Thoracic aorta (tissue), 2 donors: Measurements from ENCODE around the gene GDPD2. TPM values are rescaled to one million over a fixed set of nuclear protein-coding genes. Genes with fewer than 3 reads are reported as not detected.

Experiments
- ATAC-seq: fragments of 150-250 bp; one replicate; pipeline ENCODE4 v1.8.0; 2017; ENCODE audit warnings: low read depth; ENCODE audit not compliant: insufficient number of reproducible peaks, low FRiP score
- DNase-seq: peaks from one replicate; pipeline ENCODE4 v3.0.0-alpha.2; 2020; ENCODE audit warnings: low spot score
- H3K27ac ChIP-seq, 2 donors: fragments of 200-600 bp; sonication (generic); 1 replicate in 1 of 2; 2 replicates in 1 of 2; pipeline ENCODE4 v1.5.1; 2016; ENCODE audit warnings: mild to moderate bottlenecking in 2 of 2, moderate library complexity in 2 of 2
- H3K27me3 ChIP-seq: fragments of 200-600 bp; sonication (generic); replicated peaks from 2 replicates; pipeline ENCODE4 v1.6.0; 2016; ENCODE audit warnings: mild to moderate bottlenecking; ENCODE audit not compliant: insufficient read depth
- H3K36me3 ChIP-seq: fragments of 200-600 bp; sonication (generic); one replicate; pipeline ENCODE4 v1.5.1; 2016
- H3K4me1 ChIP-seq, 2 donors: fragments of 200-600 bp; sonication (generic); 1 replicate in 1 of 2; 2 replicates in 1 of 2; pipeline versions ENCODE4 v1.5.1 to v1.6.0; 2016; ENCODE audit warnings: low read depth in 2 of 2, mild to moderate bottlenecking in 1 of 2; ENCODE audit not compliant: control insufficient read depth in 1 of 2
- H3K4me3 ChIP-seq: fragments of 200-600 bp; sonication (generic); 2 replicates; pipeline ENCODE4 v1.5.1; 2016; ENCODE audit warnings: mild to moderate bottlenecking
- H3K9me3 ChIP-seq: fragments of 200-600 bp; sonication (generic); 2 replicates; pipeline ENCODE4 v1.5.1; 2016
- total RNA-seq, 2 donors: library from RNA; depleted of rRNA; stranded (reverse); fragments of >200 nt; gene quantifications; one replicate each; pipeline versions ENCODE4 v1.1.0 to v1.2.3, GENCODE V29; 2016
- TF ChIP-seq, protein P1 (sequence below): fragments of 200-600 bp; sonication (generic); IDR thresholded peaks from one replicate; pipeline ENCODE4 v1.5.1; 2019; ENCODE audit warnings: antibody characterized with exemption

The GDPD2 gene
- total RNA-seq, 2 donors from 2014 or later, result not detected

DNA sequence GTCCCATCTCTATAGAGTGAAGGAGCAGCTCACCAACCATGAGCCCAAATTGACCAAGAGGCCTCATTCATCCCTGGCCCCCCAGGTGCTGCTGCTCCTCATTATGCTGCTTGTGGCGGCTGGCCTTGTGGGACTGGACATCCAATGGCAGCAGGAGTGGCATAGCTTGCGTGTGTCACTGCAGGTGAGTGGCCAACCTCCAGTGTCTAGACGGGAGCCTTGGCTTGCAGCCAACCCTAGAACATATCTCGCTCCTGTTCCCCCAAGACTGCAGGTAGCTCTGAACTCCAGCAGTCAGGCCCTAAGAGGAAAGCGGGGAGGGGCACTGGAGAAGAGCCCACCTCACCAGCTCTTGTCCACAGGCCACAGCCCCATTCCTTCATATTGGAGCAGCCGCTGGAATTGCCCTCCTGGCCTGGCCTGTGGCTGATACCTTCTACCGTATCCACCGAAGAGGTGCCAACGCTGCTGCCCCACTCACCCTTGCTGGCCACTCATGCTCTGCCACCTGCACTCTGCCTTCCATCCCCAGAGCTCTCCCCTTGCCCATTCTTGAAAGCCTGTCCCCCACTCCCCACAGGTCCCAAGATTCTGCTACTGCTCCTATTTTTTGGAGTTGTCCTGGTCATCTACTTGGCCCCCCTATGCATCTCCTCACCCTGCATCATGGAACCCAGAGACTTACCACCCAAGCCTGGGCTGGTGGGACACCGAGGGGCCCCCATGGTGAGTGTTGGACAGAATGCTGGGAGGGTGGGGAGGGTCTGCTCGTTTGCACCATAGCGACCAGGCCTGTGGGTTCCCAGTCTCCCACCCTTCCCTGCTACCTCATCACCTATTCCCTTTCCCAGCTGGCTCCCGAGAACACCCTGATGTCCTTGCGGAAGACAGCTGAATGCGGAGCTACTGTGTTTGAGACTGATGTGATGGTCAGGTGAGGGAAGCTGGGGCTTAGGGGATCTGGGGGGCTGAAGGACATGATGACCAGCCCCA, 3.5 kb downstream of the GDPD2 start:
- Histone ChIP-seq H3K4me1 (no peaks in the 10 kb centered on the region), H3K27me3 (no peaks in the 10 kb centered on the region), H3K27ac (no peak overlapping the region), H3K4me3 (no peak overlapping the region), H3K36me3 (no peaks in the 10 kb centered on the region), H3K9me3 (no peaks in the 10 kb centered on the region)
- ATAC-seq (no peak), DNase-seq (no peak)
- TF ChIP-seq, protein P1, sequence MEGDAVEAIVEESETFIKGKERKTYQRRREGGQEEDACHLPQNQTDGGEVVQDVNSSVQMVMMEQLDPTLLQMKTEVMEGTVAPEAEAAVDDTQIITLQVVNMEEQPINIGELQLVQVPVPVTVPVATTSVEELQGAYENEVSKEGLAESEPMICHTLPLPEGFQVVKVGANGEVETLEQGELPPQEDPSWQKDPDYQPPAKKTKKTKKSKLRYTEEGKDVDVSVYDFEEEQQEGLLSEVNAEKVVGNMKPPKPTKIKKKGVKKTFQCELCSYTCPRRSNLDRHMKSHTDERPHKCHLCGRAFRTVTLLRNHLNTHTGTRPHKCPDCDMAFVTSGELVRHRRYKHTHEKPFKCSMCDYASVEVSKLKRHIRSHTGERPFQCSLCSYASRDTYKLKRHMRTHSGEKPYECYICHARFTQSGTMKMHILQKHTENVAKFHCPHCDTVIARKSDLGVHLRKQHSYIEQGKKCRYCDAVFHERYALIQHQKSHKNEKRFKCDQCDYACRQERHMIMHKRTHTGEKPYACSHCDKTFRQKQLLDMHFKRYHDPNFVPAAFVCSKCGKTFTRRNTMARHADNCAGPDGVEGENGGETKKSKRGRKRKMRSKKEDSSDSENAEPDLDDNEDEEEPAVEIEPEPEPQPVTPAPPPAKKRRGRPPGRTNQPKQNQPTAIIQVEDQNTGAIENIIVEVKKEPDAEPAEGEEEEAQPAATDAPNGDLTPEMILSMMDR, result no peak

DNA sequence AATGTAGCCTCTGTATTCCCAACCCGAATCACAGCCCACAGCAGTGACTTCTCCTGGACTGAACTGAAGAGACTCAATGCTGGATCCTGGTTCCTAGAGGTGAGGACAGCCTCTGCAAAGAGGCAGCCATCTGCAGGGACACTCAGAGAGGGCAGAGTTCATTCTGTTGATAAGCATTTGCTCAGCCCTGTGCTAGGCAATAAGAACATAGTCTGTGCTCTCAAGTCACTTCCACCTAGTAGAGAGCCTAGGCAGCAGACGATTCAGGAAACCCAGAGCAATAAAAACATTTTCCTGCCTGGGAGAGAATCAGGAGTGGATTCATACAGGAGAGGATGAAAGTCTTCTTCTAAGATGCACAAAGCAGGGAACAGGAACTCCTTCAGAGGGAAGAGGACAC, 4.3 kb downstream of the GDPD2 start:
- no peak overlapping the region for H3K27ac ChIP-seq
- no peak overlapping the region for H3K4me3 ChIP-seq
- ATAC-seq (no peak), DNase-seq (no peak)
- no peaks in the 10 kb centered on the region for H3K27me3 ChIP-seq
- H3K4me1 ChIP-seq, result no peaks in the 10 kb centered on the region
- TF ChIP-seq, protein P1, result no peak
- H3K9me3 ChIP-seq, result no peaks in the 10 kb centered on the region
- H3K36me3 ChIP-seq, result no peaks in the 10 kb centered on the region

DNA sequence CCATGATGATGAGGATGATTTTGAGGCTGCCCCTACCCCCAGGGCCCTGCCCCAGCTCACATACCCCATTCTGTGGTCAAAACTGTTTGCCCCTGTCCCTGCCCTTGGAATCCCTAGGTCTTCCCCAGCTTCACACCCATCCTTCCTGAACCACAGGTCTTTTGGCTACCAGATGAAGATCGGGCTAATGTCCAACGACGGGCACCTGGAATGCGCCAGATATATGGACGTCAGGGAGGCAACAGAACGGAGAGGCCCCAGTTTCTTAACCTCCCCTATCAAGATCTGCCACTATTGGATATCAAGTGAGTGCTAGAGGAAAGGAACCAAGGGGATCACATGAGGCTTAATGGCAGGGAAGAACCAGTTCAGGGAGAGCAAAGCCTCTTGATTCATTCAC, 6.6 kb downstream of the GDPD2 start:
- DNase-seq (no peak), ATAC-seq (no peak)
- no peaks in the 10 kb centered on the region for H3K9me3 ChIP-seq
- H3K36me3 ChIP-seq, result no peaks in the 10 kb centered on the region
- TF ChIP-seq, protein P1, result no peak
- H3K4me3 ChIP-seq, result no peak overlapping the region
- peaks cover 0 to 4% of the 10 kb centered on the region in 2 donors for H3K4me1 ChIP-seq
- H3K27ac ChIP-seq, result no peak overlapping the region
- H3K27me3 ChIP-seq, result no peaks in the 10 kb centered on the region

DNA sequence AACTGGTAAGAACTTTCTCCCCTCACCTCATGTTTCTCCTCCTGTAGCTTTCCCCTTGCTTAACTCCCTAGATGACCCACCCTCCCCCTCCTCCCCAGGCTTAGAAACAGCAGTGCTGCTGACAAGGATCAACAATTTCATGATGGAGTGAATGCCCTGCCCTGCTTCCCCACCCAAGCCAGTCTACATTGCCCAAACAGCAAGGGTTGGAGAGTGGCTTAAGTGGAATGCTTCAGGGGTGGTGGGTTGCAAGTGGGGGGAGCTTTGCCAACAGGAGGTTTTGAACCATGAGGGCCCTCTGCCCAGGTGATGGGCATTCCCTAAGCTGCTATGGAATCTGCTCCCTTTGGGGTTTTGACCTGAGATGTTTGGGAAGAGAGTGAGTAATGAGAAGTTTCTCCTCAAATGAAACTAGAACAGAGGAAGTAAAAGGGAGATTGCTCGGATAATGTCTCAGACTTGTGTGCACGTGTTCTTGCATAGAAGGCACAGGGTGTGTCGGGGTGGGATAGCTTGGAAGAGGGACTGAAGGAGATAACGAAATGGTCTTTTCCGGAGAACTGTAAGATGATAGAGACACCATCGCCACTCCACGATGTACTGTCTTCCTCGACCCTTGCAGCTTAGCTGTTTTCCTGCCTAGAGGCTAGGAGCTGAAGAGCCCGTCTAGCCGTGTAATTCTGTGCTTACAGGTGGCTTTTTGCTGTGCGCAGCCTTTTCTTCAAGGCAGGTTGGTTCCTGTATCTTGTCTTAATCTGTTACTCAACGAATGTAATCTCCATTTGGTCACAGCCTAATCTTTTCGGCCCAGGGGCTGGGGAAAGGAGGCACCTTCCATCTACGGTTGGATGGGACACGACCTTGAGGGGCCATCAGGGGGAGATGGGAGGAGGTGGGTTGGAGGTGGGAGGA, 10.1 kb downstream of the GDPD2 start:
- TF ChIP-seq, protein P1, result no peak
- ATAC-seq, result no peak
- H3K36me3 ChIP-seq, result no peaks in the 10 kb centered on the region
- peak overlapping the region; percentile 43 to 99 for H3K27ac ChIP-seq
- DNase-seq, result no peak
- no peaks in the 10 kb centered on the region for H3K9me3 ChIP-seq
- peak overlapping the region; percentile 88 for H3K4me3 ChIP-seq
- H3K4me1 ChIP-seq, result peaks cover 2 to 20% of the 10 kb centered on the region in 2 donors
- H3K27me3 ChIP-seq, result no peaks in the 10 kb centered on the region

DNA sequence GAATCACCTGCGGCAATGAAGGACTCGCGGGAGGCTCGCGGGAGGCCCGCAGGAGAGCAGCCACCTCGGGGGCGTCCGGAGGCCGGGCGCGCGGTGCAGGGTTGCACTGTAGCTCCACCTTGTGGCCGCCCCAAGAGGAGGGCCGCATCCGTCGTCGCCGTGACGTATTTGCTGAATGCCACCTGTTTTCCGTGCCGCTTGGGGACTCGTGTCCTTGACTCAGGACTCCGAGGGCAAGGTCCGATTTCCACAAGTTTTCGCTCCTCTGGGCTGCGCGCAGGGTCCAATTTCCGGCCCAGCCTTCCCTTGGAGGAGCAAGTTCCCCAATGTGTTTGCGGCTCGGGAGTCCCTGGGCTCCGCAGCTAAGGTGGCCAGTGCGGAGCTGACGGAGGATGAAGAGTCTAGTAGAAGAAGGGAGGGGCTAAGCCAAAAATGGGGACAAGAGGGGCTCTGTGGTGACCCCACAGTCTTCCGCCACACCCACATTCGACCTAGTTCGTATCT, 10.8 kb downstream of the GDPD2 start:
- peak; percentile 35 for ATAC-seq

More for the DNA sequence above, 10.8 kb downstream of the GDPD2 start:
- Histone ChIP-seq H3K27me3 (no peaks in the 10 kb centered on the region), H3K4me1 (peaks cover 2 to 20% of the 10 kb centered on the region in 2 donors), H3K4me3 (peak overlapping the region; percentile 88), H3K36me3 (no peaks in the 10 kb centered on the region), H3K9me3 (no peaks in the 10 kb centered on the region), H3K27ac (peak overlapping the region; percentile 97 to 99)
- no peak for DNase-seq
- TF ChIP-seq, protein P1, result peak; percentile 71
